ENCODE data around the gene TMEM200C. TPM values are rescaled to one million over a fixed set of nuclear protein-coding genes. Genes with fewer than 3 reads are reported as not detected.
A peak's percentile ranks its signal among the peaks of the same experiment; 100 is the strongest.

TMEM200C gene
- 1 to 10 TPM in 1 of 2 donors, under 1 TPM in 1; 0.79 to 1.9 TPM for total RNA-seq
- 1 to 10 TPM; 1.7 to 4.9 (median 2.5) TPM for polyA plus RNA-seq (ENCODE audit: insufficient read length in 6 of 6)
- long read RNA-seq, donor 1, full-length matches to known transcripts: 3 of 3 reads
- long read RNA-seq, donor 1, partial matches to known transcripts: 0 of 3 reads
- long read RNA-seq, donor 1, other reads (novel, unspliced or antisense): 0 of 3 reads
- long read RNA-seq, donor 2: 0 reads
- long read RNA-seq, donor 3, full-length matches to known transcripts: 3 of 3 reads
- long read RNA-seq, donor 3, partial matches to known transcripts: 0 of 3 reads
- long read RNA-seq, donor 3, other reads (novel, unspliced or antisense): 0 of 3 reads
- long read RNA-seq, donor 4: 0 reads
- long read RNA-seq, donor 5, partial matches to known transcripts: 0 of 4 reads
- long read RNA-seq, donor 5, other reads (novel, unspliced or antisense): 0 of 4 reads
- long read RNA-seq, donor 6, partial matches to known transcripts: 0 of 3 reads
- long read RNA-seq, donor 6, other reads (novel, unspliced or antisense): 0 of 3 reads
- long read RNA-seq, donor 7: 0 reads
- long read RNA-seq, donor 8: 0 reads
- long read RNA-seq, donor 9: 0 reads
- long read RNA-seq, donor 10: 0 reads
- long read RNA-seq, donor 11: 0 reads
- long read RNA-seq, donor 12, partial matches to known transcripts: 0 of 3 reads
- long read RNA-seq, donor 12, other reads (novel, unspliced or antisense): 0 of 3 reads

GRCh38 chr18:5895299-5895875, at the start of gene TMEM200C:
Gene TMEM200C (minus strand): TSS chr18:5895522. CDS start chr18:5892063, 3,459 bp downstream.
- no peaks in the 10 kb centered on the region for H3K36me3 ChIP-seq
- H3K27ac ChIP-seq: no peak within 1 kb of the TSS
- DNase-seq: peak in 3 of 4 donors; percentile 34 to 64 (median 57)
- no peak for TF ChIP-seq CTCF (IDR thresholded peaks at IDR 0.05)
- intact Hi-C loops (cut with DNase I): no loop called here
- peaks cover 54 to 82% of the 10 kb centered on the region in 2 donors for H3K27me3 ChIP-seq
- peak; percentile 33 for ATAC-seq
- H3K4me1 ChIP-seq: peaks cover 4 to 24% of the 10 kb centered on the region in 2 donors
- peak within 1 kb of the TSS; percentile 34 to 37 for H3K4me3 ChIP-seq
- H3K9me3 ChIP-seq: no peaks in the 10 kb centered on the region

- Histone ChIP-seq H3K4me1 (no peaks in the 10 kb centered on the region), H3K4me3 (no peak overlapping the region), H3K27ac (no peak overlapping the region), H3K36me3 (no peaks in the 10 kb centered on the region), H3K9me3 (no peaks in the 10 kb centered on the region), H3K27me3 (peaks cover 0 to 6% of the 10 kb centered on the region in 2 donors)
- no peak for DNase-seq
- intact Hi-C loops (cut with DNase I): no loop called here
- TF ChIP-seq CTCF (IDR thresholded peaks at IDR 0.05): no peak
- ATAC-seq: no peak
Observed at GRCh38 chr18:5944448-5944847, 49.1 kb upstream of the TMEM200C start.

GRCh38 chr18:5943514-5943913, 48.2 kb upstream of the TMEM200C start:
- Histone ChIP-seq H3K36me3 (no peaks in the 10 kb centered on the region), H3K4me3 (no peak overlapping the region), H3K4me1 (no peaks in the 10 kb centered on the region), H3K27ac (no peak overlapping the region), H3K9me3 (no peaks in the 10 kb centered on the region), H3K27me3 (peaks cover 0 to 6% of the 10 kb centered on the region in 2 donors)
- DNase-seq (peak in 2 of 4 donors; percentile 27 to 56), ATAC-seq (no peak)
- intact Hi-C loops (cut with DNase I): no loop called here
- TF ChIP-seq CTCF (IDR thresholded peaks at IDR 0.05): no peak

GRCh38 chr18:5942591-5942990, 47.3 kb upstream of the TMEM200C start:
- Histone ChIP-seq H3K36me3 (no peaks in the 10 kb centered on the region), H3K27ac (no peak overlapping the region), H3K4me1 (no peaks in the 10 kb centered on the region), H3K27me3 (peaks cover 0 to 6% of the 10 kb centered on the region in 2 donors), H3K9me3 (no peaks in the 10 kb centered on the region), H3K4me3 (no peak overlapping the region)
- TF ChIP-seq CTCF (IDR thresholded peaks at IDR 0.05): no peak
- ATAC-seq: no peak
- no peak for DNase-seq
- intact Hi-C loops (cut with DNase I): no loop called here

- Histone ChIP-seq H3K27ac (no peak overlapping the region), H3K27me3 (peaks cover 0 to 6% of the 10 kb centered on the region in 2 donors), H3K9me3 (no peaks in the 10 kb centered on the region), H3K4me3 (no peak overlapping the region), H3K36me3 (no peaks in the 10 kb centered on the region), H3K4me1 (no peaks in the 10 kb centered on the region)
- TF ChIP-seq CTCF (IDR thresholded peaks at IDR 0.05): no peak
- ATAC-seq: no peak
- intact Hi-C loops (cut with DNase I): no loop called here
- DNase-seq: no peak
Observed at GRCh38 chr18:5941890-5942289, 46.6 kb upstream of the TMEM200C start.
